Sigmoid colon (tissue), 4 donors: ENCODE results near the gene GRAMD4.

ENCODE experiments used
- EP300 ChIP-seq, 4 donors: sonication (generic); formaldehyde crosslinking; IDR thresholded peaks; one replicate each; pipeline ENCODE4 v1.6.1; 2017; ENCODE audit warnings: antibody characterized with exemption in 4 of 4
- POLR2A ChIP-seq, 2 donors: fragments of 450-650 bp; IDR thresholded peaks; one replicate each; pipeline ENCODE4 v1.6.1; 2016; ENCODE audit warnings: antibody characterized with exemption in 2 of 2, mild to moderate bottlenecking in 2 of 2, moderate library complexity in 2 of 2

DNA sequence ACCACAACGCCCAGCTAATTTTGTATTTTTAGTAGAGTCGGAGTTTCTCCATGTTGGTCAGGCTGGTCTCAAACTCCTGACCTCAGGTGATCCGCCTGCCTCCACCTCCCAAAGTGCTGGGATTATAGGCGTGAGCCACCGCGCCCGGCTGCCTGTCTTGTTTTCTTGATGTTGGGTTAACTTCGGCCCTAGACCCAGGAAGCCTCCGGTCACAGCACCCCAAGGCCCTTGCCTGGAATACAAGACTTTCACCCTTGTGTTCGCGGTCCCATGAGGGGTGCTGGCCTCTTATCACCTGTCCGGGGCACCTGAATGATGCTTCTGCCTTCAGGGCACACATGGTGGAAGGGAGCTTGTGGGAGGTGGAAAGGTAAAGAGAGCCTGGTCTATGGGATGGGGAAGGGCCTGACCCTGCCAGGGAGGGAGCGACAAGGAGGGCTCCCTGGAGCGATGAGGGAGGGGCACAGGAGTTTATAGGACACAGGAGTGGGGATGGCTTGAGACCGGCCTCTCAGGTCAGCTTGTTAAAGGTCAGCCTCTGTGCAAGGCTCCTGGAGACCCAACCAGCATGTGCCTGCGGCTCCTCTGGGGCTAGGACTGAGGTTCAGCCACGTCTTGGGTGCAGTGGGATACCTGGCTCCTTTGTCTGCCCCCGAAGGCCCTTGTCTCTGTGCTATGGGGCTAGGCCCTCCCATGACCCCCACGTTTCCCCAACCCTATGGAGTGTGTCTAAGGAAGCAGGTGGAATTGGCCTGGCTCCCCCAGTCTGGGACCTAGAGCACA lies 34.7 kb upstream of the GRAMD4 start:
- TF ChIP-seq POLR2A (IDR thresholded peaks at IDR 0.05) (no peak), EP300 (IDR thresholded peaks at IDR 0.05) (no peak)
